Uterus (tissue), 2 donors: ENCODE measurements around the gene CHMP6.

Experiments used
- POLR2A ChIP-seq, 2 donors: fragments of 450-650 bp; IDR thresholded peaks; one replicate each; pipeline ENCODE4 v1.6.1; 2016; ENCODE audit warnings: antibody characterized with exemption in 2 of 2, mild to moderate bottlenecking in 1 of 2, moderate library complexity in 1 of 2
- TF ChIP-seq, protein P1 (sequence below), 4 experiments: fragments of 200-600 bp in 2 of 4; fragments of 450-650 bp in 2 of 4; sonication (generic) in 2 of 4; IDR thresholded peaks; one replicate each; pipeline ENCODE4 v1.5.1; 2016 to 2019; ENCODE audit warnings: antibody characterized with exemption in 4 of 4, mild to moderate bottlenecking in 2 of 4, moderate library complexity in 1 of 4

DNA sequence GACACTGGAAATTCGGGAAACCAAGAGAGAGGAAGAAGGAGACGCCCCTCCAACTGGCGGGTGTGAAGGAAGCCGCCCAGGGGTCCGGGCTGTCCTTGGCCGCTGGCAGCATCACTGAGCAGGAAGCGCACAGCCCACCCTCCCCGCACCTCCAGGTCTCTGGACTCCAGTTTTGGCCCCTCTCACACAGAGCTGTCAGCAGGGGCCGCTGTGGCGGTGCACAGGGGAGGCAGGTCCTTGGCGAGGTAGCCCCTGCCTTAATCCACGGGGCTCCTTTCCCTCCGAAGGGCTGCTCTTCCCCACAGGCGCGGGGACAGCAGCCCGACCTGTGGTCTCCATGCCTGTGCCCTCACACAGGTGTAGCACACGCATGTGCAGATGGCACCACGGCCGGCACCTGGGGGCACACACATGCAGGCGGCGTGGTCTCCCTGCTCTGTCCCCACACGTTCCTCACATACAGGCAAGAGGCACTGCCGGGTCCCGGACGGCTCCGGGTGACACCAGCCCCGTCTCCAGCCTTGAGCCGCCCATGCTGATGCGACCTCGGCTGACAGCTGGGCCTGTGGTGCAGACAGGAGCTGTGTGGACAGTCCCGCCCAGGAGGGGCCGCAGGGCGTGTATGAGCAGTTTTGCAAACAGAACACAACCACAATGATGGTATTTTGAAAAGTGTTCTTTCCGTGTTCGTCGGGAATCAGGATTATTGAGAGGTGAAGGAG, 26.6 kb upstream of the CHMP6 start:
- TF ChIP-seq, protein P1, sequence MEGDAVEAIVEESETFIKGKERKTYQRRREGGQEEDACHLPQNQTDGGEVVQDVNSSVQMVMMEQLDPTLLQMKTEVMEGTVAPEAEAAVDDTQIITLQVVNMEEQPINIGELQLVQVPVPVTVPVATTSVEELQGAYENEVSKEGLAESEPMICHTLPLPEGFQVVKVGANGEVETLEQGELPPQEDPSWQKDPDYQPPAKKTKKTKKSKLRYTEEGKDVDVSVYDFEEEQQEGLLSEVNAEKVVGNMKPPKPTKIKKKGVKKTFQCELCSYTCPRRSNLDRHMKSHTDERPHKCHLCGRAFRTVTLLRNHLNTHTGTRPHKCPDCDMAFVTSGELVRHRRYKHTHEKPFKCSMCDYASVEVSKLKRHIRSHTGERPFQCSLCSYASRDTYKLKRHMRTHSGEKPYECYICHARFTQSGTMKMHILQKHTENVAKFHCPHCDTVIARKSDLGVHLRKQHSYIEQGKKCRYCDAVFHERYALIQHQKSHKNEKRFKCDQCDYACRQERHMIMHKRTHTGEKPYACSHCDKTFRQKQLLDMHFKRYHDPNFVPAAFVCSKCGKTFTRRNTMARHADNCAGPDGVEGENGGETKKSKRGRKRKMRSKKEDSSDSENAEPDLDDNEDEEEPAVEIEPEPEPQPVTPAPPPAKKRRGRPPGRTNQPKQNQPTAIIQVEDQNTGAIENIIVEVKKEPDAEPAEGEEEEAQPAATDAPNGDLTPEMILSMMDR (IDR thresholded peaks at IDR 0.05): no peak
- no peak for TF ChIP-seq POLR2A (IDR thresholded peaks at IDR 0.05)
